ENCODE results near the gene MAP3K3. TPM values are rescaled to one million over a fixed set of nuclear protein-coding genes. Genes with fewer than 3 reads are reported as not detected.

MAP3K3 gene
- total RNA-seq, 1 donor from 2014 or later = 28.0 TPM

DNA sequence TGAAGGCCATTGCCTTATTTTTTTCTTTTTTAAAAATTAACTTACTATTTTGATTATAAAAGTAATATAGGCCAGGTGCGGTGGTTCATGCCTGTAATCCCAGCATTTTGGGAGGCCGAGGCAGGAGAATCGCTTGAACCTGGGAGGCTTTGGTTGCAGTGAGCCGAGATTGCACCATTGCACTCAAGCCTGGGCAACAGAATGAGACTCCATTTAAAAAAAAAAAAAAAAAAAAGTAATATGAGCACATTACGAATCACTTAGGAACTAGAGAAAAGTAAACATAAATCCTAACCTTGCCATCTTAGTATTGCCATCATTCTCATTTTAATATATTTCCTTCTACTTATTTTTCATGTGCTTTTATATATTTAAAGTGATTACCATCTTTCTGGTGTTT, 34.4 kb upstream of the MAP3K3 start:
- Mint-ChIP-seq H3K4me1 (no peaks in the 10 kb centered on the region), H3K9me3 (no peaks in the 10 kb centered on the region), H3K36me3 (ENCODE audit: low read depth) (peaks cover 7% of the 10 kb centered on the region), H3K27ac (ENCODE audit: unreplicated experiment) (no peak overlapping the region), H3K27me3 (ENCODE audit: low read depth) (no peaks in the 10 kb centered on the region), H3K4me3 (no peak overlapping the region)
- no peak for TF ChIP-seq CTCF (conservative IDR thresholded peaks at IDR 0.05)
- no peak for DNase-seq (ENCODE audit: low read depth, low spot score)

- Mint-ChIP-seq H3K27ac (ENCODE audit: unreplicated experiment) (no peak overlapping the region), H3K27me3 (ENCODE audit: low read depth) (no peaks in the 10 kb centered on the region), H3K9me3 (no peaks in the 10 kb centered on the region), H3K36me3 (ENCODE audit: low read depth) (peaks cover 7% of the 10 kb centered on the region), H3K4me3 (no peak overlapping the region), H3K4me1 (no peaks in the 10 kb centered on the region)
- no peak for TF ChIP-seq CTCF (conservative IDR thresholded peaks at IDR 0.05)
- DNase-seq (ENCODE audit: low read depth, low spot score) = no peak
These were observed 33.4 kb upstream of the MAP3K3 start for GRCh38 chr17:63588797-63589196.

- TF ChIP-seq CTCF (conservative IDR thresholded peaks at IDR 0.05) = no peak
- Mint-ChIP-seq H3K27me3 (ENCODE audit: low read depth) (no peaks in the 10 kb centered on the region), H3K4me1 (no peaks in the 10 kb centered on the region), H3K9me3 (no peaks in the 10 kb centered on the region), H3K4me3 (no peak overlapping the region), H3K36me3 (ENCODE audit: low read depth) (peaks cover 7% of the 10 kb centered on the region), H3K27ac (ENCODE audit: unreplicated experiment) (no peak overlapping the region)
- DNase-seq (ENCODE audit: low read depth, low spot score) = no peak
These were observed 32.6 kb upstream of the MAP3K3 start for GRCh38 chr17:63589646-63590045.

- no peak overlapping the region for H3K27ac Mint-ChIP-seq (ENCODE audit: unreplicated experiment)
- no peaks in the 10 kb centered on the region for H3K9me3 Mint-ChIP-seq
- H3K27me3 Mint-ChIP-seq (ENCODE audit: low read depth) = no peaks in the 10 kb centered on the region
These were observed 29.4 kb upstream of the MAP3K3 start for GRCh38 chr17:63592797-63593196.

DNA sequence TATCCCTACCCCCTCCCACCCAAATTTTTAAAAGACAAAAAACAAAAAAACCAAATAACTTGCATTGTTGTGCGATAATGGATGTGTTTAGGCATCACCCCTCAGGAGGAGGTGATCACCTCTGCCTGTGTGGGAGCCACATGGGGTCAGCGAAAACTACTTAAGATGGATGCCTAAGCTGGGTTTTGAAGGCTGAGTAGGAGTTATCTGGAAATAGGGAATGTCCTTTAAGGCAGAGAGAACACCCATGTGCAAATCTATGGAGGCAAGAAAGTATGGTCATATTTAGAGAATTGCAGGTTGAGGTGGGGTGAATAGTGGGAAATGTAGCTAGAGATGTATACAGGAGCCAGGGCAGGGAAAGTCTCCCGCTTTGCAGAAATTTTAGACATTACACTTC, 27.1 kb upstream of the MAP3K3 start:
- H3K27me3 Mint-ChIP-seq (ENCODE audit: low read depth) = no peaks in the 10 kb centered on the region
- H3K4me1 Mint-ChIP-seq = peaks cover 6% of the 10 kb centered on the region
- no peaks in the 10 kb centered on the region for H3K9me3 Mint-ChIP-seq
- no peaks in the 10 kb centered on the region for H3K36me3 Mint-ChIP-seq (ENCODE audit: low read depth)
- no peak for TF ChIP-seq CTCF (conservative IDR thresholded peaks at IDR 0.05)
- no peak for DNase-seq (ENCODE audit: low read depth, low spot score)
- H3K4me3 Mint-ChIP-seq = no peak overlapping the region
- no peak overlapping the region for H3K27ac Mint-ChIP-seq (ENCODE audit: unreplicated experiment)

More at GRCh38 chr17:63592797-63593196, 29.4 kb upstream of the MAP3K3 start:
- H3K4me1 Mint-ChIP-seq = no peaks in the 10 kb centered on the region
- peaks cover 2% of the 10 kb centered on the region for H3K36me3 Mint-ChIP-seq (ENCODE audit: low read depth)
- H3K4me3 Mint-ChIP-seq = no peak overlapping the region
- no peak for DNase-seq (ENCODE audit: low read depth, low spot score)
- no peak for TF ChIP-seq CTCF (conservative IDR thresholded peaks at IDR 0.05)

Data from neural crest cell (in vitro differentiated cells).